K562 (cell line): Measurements from ENCODE around the gene MTCL3.

Source experiments
- EGR1 ChIP-seq: fragments of 450-650 bp; conservative IDR thresholded peaks from 2 replicates; pipeline ENCODE4 v1.6.1; 2017; ENCODE audit warnings: mild to moderate bottlenecking
- GATAD2B ChIP-seq: fragments of 450-650 bp; IDR thresholded peaks from 2 replicates; pipeline ENCODE4 v1.6.1; 2017; ENCODE audit warnings: mild to moderate bottlenecking, borderline replicate concordance
- HMBOX1 ChIP-seq: sonication (generic); IDR thresholded peaks from 2 replicates; pipeline ENCODE4 v1.6.1; 2016
- NEUROD1 ChIP-seq: fragments of 150-350 bp; IDR thresholded peaks from 2 replicates; pipeline ENCODE4 v1.6.1; 2014; ENCODE audit warnings: borderline replicate concordance, low read length, low read depth; ENCODE audit not compliant: partially characterized antibody
- PTBP1 ChIP-seq: fragments of 200-400 bp; formaldehyde crosslinking; IDR thresholded peaks from 2 replicates; pipeline ENCODE4 v1.6.1; 2017; ENCODE audit warnings: low read depth, low read length
- RAD21 ChIP-seq, 2 experiments: fragments of 250-450 bp in 1 of 2; fragments of 450-650 bp in 1 of 2; sonication (Bioruptor Pico) in 1 of 2; formaldehyde crosslinking in 1 of 2; IDR thresholded peaks in 1 of 2; conservative IDR thresholded peaks in 1 of 2; 2 replicates each; pipeline versions ENCODE4 v1.4.0 to v1.8.0; 2020 to 2022; ENCODE audit warnings: mild to moderate bottlenecking in 2 of 2, moderate library complexity in 1 of 2
- RREB1 ChIP-seq: fragments of 250-450 bp; sonication (Bioruptor Pico); IDR thresholded peaks from 2 replicates; pipeline ENCODE4 v1.4.0; 2020
- SMAD3 ChIP-seq: fragments of 450-650 bp; formaldehyde crosslinking; conservative IDR thresholded peaks from 2 replicates; pipeline ENCODE4 v1.4.0; 2020; ENCODE audit warnings: mild to moderate bottlenecking
- TARDBP ChIP-seq: fragments of 450-650 bp; IDR thresholded peaks from 2 replicates; pipeline ENCODE4 v1.6.1; 2016
- TOE1 ChIP-seq, 2 experiments: fragments of 450-650 bp in 1 of 2; sonication (generic) in 1 of 2; formaldehyde crosslinking in 1 of 2; IDR thresholded peaks; 2 replicates each; pipeline versions ENCODE4 v1.7.1 to v1.8.0; 2016 to 2022; ENCODE audit warnings: borderline replicate concordance in 2 of 2, mild to moderate bottlenecking in 2 of 2, antibody characterized with exemption in 1 of 2, inconsistent platforms in 1 of 2, low read depth in 1 of 2, missing genetic modification reagents in 1 of 2, moderate library complexity in 1 of 2
- ZBTB43 ChIP-seq: sonication (generic); formaldehyde crosslinking; IDR thresholded peaks from 2 replicates; pipeline ENCODE4 v1.8.0; 2023; ENCODE audit warnings: mild to moderate bottlenecking, missing genetic modification reagents
- ZKSCAN8 ChIP-seq: fragments of 200-800 bp; sonication (Bioruptor generic); IDR thresholded peaks from 2 replicates; pipeline ENCODE4 v1.6.1; 2016; ENCODE audit warnings: missing genetic modification characterization, missing compliant biosample characterization

Gene MTCL3

GRCh38 chr6:127436578-127437110 is 82.5 kb downstream of the MTCL3 start (continued):
- no peak for TF ChIP-seq RREB1 (CRISPR knock-in tag)
- no peak for TF ChIP-seq ZKSCAN8
- no peak for TF ChIP-seq TARDBP
- no peak for TF ChIP-seq RAD21 (CRISPR knock-in tag; conservative IDR thresholded peaks at IDR 0.05 in 1 of 2, IDR thresholded peaks at IDR 0.05 in 1 of 2)
- no peak for TF ChIP-seq SMAD3 (CRISPR knock-in tag)
- no peak for TF ChIP-seq ZBTB43
- TF ChIP-seq PTBP1: no peak
- no peak for TF ChIP-seq EGR1
- no peak for TF ChIP-seq NEUROD1
- no peak for TF ChIP-seq GATAD2B
- TF ChIP-seq TOE1 (IDR thresholded peaks at IDR 0.05; ENCODE audit: borderline replicate concordance): no peak
- TF ChIP-seq TOE1 (CRISPR knock-in tag; IDR thresholded peaks at IDR 0.05; ENCODE audit: borderline replicate concordance, low read depth): no peak
- no peak for TF ChIP-seq HMBOX1
